ENCODE data around the gene CPEB2. TPM values are rescaled to one million over a fixed set of nuclear protein-coding genes. Genes with fewer than 3 reads are reported as not detected.
"Not testable (repeated sequence)": the region's sequence is repeated elsewhere in the genome, so short reads cannot be mapped to it uniquely, and the experiment has no call there.

The CPEB2 gene
- total RNA-seq, 1 donor from 2014 or later = 19.8 TPM

DNA sequence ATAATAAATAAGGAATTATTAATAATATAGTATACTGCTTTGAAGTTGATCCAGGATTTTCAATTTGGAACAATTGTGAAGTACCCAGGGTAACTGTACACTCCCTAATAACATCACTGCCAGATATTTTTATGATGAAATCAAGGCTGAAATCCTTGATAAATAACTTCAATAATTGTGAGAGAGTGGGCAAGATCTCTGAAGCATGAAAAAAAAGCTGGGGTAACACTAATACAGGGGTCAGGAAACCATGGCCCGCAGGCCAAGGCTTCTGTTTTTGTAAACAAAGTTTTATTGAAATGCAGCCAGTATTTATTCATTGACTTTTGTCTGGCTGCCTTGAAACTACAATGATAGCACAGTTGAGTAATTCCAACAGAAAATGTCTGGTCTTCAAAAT lies 41.6 kb downstream of the CPEB2 start:
- DNase-seq (ENCODE audit: low spot score) = no peak

DNA sequence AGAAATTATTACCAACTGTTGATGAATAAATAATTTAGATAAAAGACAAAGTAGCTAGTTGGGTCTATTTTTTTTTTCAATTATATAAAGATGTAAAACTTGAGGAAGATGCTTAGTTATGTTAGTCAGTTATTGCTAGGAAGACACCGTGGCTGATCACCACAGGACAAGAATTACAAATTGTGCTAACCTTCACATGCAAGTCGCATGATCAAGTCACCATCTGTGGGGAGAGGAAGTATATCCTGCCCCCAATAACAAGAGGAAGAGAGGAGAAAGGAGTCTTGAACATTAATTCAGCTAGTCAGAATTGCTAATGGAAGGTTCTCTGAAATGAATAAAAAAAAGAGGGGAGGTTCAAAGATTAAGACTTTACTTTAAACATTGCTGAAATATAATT lies 52.3 kb downstream of the CPEB2 start:
- DNase-seq (ENCODE audit: low spot score) = no peak

DNA sequence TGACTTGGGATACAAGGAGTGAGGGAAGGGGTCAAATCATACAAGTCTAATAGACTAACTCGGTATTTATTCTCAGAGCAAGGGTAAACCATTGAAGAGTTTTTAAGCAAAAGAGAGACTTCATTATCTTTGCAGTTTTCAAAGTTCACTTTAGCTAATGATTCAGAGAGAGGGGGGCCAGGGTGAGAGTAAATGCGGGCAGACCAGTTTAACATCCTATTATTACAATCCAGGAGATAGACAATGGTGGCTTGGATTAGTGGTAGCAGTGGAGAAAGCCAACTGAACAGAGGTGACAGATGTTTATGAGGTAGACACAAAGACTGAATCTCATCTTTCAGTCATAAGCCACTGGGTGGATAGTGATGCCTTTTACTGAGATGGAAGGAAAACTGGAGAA lies 57.9 kb downstream of the CPEB2 start:
- no peak for DNase-seq (ENCODE audit: low spot score)

DNA sequence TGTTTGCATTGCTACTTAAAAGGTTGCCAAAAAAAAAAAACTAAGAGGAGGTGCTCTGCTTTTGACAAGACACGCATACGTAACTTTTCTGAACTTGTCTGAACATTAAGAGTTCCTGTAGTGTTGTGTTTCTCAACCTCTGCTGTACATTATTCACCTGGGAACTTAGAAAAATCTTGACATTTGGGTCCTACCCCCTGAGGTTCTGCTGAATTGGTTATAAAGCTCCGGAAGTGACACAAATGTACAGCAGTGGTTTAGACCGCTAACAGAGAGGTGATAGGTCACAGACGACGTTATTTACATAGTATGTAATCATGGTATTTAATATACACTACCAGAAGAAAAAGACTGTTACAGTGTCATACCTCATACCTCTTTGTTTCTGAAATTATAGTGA lies 61.1 kb downstream of the CPEB2 start:
- no peak for DNase-seq (ENCODE audit: low spot score)

DNA sequence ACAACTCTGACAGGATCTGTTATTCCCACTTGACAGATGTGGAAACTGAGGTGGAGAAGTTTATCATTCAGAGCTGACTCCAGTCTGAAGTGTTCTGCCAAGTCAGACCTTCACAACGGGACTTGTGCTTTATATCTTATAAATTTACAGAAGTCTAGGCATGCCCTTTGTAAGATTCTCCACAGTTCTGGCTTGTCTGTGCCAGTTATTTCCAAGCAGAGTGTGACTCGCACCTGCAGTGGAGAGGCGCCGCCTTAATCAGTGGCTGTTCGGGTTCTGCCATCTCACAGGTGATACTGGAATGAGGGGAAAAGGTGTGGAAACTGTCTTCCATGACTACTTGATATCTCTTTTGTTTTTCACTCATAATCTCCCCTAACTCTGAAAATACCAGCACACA lies 63.2 kb downstream of the CPEB2 start:
- no peak for DNase-seq (ENCODE audit: low spot score)

DNA sequence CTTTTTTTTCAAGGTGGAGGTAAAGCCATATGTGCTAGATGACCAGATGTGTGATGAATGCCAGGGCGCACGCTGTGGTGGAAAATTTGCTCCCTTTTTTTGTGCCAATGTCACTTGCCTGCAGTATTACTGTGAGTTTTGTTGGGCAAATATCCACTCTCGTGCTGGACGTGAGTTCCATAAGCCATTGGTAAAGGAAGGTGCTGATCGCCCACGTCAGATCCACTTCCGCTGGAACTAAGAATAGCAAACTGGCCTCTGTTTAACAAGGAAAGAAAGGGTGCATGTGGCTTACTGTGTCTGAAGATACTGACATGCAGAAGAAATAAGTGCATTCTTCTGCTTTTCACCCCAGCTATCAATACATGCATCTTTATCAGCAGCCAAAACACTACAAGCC lies 63.9 kb downstream of the CPEB2 start:
- no peak for DNase-seq (ENCODE audit: low spot score)

DNA sequence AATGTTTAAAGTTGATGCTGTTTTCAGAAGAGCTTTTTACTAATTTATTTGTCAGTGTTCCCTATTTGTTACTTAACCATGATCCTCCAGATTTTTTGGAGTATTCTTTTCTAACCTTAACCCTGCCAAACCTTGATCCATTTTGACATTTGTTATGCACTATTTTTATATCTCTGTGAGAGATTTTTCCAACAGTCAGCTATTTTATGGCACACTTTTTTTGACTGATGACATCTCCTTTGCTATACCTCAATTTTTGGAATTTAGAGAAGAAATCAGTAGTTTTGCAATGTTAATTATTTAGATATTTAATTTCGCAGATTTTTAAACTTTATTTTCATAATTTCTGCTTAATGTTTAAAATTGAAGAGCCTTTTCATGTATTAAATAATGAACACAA lies 66.0 kb downstream of the CPEB2 start:
- no peak for DNase-seq (ENCODE audit: low spot score)

DNA sequence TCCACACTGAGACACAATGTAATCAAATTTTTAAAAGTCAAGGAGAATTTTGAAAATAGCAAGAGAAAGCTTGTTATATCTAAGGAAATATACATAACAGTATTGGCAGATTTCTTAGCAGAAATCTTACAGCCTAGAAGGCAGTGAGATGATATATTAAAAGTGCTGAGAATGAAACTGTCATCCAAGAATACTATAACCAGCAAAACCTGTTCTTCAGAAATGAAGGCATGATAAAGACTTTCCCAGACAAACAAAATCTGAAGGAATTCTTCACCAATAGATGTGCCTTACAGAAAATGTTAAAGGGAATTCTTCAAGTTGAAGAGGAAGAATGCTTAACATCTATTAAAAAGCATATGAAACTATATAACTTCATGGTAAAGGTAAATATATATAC lies 73.6 kb downstream of the CPEB2 start:
- no peak for DNase-seq (ENCODE audit: low spot score)

DNA sequence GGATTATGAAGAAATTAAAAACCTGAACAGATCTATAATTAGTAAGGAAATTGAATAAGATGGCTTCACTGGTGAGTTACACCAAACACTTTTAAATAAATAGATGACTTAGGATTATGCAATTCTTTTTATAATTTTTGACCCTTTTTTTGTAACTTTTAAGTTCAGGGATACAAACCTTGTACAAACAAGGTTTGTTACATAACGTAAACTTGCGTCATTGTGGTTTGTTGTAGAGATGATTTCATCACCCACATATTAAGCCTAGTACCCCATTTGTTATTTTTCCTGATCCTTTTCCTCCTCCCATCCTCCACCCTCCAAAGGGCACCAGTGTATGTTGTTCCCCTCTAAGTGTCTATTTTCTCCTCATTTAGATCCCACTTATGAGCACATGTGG lies 75.7 kb downstream of the CPEB2 start:
- no peak for DNase-seq (ENCODE audit: low spot score)

DNA sequence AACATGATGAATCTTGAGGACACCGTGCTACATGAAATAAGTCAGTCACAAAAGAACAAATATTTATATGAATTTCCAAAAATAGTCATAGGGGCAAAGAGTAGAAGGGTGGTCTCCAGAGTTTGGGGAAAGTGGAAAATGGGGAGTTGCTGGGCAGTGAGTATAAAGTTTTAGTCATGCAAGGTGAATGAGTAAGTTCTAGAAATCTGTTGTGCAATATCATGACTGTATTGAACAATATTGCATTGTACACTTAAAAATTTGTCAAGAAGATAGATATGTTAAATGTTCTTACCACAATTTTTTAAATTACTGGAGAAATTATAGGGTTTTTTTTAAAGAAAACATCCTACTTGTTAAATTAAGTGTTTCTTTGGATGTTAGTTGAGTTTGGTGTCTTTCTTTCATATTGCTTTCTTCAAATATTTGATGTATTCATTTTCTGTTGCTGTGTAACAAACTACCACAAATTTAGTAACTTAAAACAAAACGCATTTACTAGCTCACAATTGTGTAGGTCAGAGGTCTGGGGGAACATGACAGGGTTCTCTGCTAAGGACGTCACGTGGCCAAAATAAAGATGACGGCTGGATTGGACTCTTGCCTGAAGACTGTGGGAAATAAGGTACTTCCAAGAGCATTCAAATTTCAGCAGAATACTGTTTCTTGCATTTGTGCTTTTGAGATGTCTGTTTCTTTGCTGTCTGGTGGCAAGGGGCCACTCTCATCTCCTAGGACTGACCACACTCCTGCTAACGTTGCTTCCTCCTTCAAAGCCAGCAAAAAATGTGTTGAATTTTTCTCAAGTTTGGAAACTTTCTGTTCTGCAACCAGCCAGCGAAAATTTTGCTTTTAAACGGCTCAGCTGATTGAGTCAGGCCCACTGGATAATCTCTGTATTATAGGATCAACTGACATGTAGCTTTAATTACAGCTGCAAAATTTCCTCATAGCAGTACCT lies 76.7 kb downstream of the CPEB2 start:
- DNase-seq (ENCODE audit: low spot score) = no peak

DNA sequence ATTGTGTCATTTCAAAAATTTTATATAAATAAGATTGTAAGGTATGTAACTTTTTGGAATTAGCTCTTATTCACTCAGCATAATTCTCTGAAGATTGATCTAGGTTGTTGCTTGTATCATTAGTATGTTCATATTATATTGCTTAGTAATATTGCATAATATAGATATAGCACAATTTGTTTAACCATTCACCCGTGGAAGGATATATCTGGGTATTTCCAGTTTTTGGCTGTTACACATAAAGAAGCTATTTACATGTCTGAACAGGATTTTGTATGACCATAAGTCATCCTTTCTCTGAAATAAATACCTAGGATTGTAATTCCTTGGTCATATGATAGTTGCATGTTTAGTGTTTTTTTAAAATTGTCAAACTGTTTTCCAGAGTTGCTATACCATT lies 82.5 kb downstream of the CPEB2 start:
- DNase-seq (ENCODE audit: low spot score) = no peak

DNA sequence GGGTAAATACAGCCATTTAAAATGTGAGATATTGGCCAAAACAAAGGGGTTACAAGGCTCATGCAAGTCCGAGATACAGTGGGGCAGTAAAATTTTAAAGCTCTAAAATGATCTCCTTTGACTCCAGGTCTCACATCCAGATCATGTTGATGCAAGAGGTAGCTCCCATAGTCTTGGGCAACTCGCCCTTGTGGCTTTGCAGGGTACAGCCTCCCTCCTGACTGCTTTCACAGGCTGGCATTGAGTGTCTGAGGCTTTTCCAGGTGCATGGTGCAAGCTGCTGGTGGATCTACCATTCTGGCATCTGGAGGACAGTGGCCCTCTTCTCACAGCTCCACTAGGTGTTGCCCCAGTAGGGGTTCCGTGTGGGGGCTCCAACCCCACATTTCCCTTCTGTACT lies 83.5 kb downstream of the CPEB2 start:
- not testable (repeated sequence) for DNase-seq (ENCODE audit: low spot score)

DNA sequence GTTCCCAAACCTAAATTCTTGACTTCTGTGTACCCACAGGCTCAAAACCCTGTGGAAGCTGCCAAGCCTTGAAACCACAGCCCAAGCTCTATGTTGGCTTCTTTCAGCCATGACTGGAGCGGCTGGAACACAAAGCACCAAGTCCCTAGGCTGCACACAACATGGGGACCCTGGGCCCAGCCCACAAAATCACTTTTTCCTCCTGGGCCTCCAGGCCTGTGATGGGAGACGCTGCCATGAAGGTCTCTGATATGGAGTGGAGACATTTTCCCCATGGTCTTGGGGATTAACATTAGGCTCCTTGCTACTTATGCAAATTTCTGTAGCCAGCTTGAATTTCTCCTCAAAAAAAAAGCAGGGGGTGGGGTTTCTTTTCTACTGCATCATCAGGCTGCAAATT lies 84.0 kb downstream of the CPEB2 start:
- not testable (repeated sequence) for DNase-seq (ENCODE audit: low spot score)

DNA sequence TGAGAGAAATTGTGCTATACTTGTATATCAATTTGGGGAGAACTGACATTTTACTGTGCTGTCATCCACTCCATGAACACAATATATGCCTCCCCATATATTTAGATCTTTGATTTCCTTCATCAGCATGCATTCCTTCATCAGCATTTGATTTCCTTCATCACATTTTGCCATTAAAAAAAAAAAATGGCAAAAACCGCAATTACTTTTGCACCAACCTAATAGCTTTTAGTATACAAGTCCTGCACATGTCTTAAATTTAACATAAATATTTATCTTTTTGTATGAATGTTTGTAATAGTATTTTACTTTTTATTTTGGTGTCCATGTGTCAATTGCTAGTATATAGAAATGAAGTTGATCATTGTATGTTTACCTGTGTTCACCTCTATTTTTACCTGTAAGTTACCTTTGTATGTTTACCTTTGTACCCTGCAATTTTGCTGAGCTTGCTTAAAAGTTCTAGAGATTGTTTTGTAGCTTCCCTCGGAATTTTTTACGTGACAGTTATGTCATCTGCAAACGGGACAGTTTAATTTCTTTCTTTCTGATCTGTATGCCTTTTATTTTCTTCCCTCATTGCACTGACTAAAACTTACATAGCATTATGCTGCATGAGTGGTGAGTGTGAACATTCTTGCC lies 86.2 kb downstream of the CPEB2 start:
- no peak for DNase-seq (ENCODE audit: low spot score)

DNA sequence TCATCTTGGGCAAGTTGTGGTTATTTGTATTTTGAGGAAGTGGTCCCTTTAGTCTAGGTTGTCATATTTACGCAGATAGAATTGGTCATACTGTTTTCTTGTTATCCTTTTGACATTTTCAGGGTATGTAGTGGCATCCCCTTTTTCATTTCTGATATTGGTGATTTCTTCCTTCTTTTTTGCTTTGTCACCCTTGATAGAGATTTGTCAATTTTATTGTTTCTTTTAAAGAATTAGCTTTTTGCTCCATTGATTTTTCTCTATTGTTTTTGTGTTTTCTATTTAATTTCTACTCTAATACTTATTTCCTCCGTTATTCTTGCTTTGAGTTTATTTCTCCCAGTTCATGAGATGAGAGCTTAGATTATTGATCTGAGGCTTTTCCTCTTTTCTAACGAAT lies 87.7 kb downstream of the CPEB2 start:
- no peak for DNase-seq (ENCODE audit: low spot score)

DNA sequence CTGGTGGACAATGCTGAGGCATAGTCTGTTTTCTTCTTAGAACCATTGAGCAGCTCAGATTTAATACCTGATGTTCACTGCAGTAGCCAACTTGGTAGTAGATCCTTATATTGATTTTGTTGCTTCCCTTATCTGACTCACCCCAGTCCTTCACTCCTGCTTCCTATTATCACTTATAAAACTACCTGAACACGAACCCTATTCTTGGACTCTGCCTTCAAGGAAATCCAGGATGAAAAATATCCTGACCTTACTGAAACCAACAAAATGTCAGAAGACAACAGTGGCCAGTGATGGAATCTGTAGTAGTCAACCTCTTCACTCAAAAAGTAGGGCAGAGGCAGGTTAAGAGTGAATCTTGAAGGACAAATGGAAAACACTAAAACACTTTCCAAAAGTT lies 98.1 kb downstream of the CPEB2 start:
- no peak for DNase-seq (ENCODE audit: low spot score)

DNA sequence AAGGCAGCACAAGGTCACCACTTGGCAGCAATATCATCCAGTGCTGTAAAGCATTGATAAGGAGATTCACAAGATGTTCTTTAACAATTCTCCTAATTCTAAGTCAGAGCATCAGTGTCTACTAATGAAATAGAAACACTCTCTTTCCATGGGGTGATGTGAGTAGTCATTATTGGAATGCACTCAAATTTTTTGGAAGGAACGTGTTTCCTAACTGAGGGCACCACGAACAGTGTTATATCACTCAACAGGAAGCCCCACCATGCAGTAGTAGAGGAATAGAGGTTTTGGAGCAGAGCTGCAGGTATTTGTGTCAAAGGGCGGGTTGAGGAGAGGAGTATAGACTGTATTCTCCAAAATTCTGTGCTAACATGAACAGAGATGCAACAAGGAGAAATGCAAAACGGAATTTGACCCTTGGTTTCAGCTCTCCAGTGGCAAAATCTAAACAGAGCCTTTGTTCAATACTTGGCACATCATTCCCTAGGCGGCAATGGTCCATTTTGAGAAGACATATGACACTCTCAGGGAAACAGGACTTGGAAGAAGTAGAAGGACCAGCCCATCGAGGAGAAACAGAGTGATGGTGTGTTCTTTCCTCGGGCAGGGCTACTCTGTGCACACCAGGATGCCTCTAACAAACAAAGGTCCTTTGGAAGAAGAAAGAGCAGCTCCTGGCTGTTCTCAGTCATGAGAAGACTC lies 98.9 kb downstream of the CPEB2 start:
- no peak for DNase-seq (ENCODE audit: low spot score)

DNA sequence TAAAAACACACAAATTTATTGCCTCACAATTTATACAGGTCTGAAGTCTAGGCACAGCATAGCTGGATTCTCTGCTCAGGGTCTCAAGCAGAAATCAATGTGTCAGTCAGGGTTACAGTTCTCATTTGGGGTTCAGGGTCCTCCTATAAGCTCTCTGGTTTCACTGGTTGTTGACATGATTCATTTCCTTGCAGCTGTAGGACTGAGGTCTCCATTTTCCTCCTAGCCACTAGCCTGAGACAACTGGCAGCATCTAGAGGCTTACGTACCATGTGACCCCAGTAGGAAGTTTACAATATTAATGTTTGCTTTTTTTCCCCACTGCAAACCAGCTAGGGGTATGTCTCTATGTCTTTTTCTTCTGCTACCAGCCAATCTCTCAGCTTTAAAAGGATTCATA lies 102.5 kb downstream of the CPEB2 start:
- DNase-seq (ENCODE audit: low spot score) = no peak

DNA sequence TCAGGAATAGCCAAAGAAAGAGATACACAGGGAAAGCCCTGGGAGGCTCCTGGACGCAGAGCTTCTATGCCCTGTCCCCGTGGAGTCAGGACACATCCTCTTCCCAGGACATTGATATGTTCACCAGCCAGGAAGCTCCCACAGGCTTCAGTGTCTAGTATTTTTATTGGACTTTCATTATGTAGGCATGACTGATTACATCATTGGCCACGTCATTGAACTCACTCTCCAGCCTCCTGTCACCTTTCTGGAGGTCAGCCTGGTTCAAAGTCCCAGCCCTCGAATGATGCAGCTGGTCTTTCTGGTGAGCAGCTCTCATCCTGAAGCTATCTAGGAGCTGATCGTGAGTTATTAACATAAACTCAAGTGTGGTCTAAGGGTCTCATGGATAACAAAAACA lies 104.1 kb downstream of the CPEB2 start:
- DNase-seq (ENCODE audit: low spot score) = no peak

DNA sequence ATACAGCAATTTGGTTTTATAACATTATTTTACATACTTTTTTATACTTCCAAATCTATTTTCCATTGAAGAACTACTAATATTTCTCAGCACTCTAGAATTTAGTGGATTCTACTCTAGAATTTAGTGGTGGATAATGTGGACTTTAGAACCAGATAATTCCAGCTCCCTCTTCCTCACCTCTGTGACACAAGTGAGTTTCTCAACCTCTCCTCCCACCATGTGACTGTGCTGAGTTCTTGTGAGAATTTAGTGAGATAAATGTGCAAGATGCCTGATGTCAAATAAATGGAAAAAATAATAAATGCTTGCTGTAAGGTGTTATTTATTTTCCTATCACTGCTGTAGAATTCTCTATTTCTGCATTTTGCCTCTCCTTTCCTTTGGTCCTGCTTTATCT lies 107.3 kb downstream of the CPEB2 start:
- DNase-seq (ENCODE audit: low spot score) = no peak

DNA sequence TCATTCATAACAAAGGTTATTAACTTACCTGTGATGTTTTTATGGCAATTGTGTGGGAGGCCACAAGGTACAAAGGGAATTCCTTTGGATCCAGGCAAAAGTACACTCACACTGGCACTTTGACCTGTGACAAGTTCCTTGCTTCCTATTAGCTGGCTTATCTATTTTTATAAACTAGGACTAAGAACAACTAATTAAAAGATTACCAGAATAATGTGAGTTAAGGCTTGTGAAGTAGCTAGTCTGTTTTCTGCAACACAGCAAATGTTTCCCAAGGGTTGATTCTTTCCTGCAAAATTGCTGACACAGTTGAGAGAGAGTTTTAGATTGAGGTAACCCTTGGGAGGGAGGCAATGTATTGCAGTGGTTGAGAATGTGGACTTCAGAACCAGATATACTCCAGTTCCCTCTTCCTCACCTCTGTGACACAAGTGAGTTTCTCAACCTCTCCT lies 107.9 kb downstream of the CPEB2 start:
- DNase-seq (ENCODE audit: low spot score) = no peak

DNA sequence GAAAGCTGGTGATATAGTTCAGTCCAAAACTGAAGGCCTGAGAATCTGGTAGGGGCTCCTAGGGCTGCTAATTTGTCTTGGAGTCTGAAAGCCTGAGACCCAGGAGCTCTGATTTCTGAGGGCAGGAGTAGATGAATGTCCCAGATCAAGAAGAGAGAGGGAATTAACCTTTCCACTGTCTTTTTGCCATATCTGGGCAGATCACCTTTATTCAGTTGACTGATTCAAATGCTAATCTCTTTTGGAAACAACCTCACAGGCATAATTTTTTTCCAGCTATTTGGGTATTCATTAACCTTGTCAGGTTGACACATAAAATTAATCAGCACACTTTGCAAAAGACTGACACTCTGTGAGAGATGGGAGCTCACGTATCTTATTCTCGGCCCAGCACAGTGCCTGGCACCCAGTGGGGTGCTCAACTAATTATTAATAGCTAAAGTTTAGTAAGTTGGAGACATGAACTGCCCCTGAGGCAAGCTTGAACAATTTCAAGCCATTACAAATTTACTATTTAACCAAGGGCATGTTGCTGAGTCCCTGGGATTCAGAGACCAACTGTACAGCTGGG lies 114.3 kb downstream of the CPEB2 start:
- DNase-seq (ENCODE audit: low spot score) = no peak

All from ureter (tissue), 1 donor.